GM12872 (cell line): ENCODE results near the gene DMTF1.

Experiments used
- TF ChIP-seq, protein P1 (sequence below): IDR thresholded peaks from 3 replicates; pipeline ENCODE4 v1.5.1; 2011; ENCODE audit warnings: low read depth, mild to moderate bottlenecking, low read length, moderate library complexity; ENCODE audit not compliant: insufficient read depth

The DMTF1 gene, protein sequence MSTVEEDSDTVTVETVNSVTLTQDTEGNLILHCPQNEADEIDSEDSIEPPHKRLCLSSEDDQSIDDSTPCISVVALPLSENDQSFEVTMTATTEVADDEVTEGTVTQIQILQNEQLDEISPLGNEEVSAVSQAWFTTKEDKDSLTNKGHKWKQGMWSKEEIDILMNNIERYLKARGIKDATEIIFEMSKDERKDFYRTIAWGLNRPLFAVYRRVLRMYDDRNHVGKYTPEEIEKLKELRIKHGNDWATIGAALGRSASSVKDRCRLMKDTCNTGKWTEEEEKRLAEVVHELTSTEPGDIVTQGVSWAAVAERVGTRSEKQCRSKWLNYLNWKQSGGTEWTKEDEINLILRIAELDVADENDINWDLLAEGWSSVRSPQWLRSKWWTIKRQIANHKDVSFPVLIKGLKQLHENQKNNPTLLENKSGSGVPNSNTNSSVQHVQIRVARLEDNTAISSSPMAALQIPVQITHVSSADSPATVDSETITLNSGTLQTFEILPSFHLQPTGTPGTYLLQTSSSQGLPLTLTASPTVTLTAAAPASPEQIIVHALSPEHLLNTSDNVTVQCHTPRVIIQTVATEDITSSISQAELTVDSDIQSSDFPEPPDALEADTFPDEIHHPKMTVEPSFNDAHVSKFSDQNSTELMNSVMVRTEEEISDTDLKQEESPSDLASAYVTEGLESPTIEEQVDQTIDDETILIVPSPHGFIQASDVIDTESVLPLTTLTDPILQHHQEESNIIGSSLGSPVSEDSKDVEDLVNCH

DNA sequence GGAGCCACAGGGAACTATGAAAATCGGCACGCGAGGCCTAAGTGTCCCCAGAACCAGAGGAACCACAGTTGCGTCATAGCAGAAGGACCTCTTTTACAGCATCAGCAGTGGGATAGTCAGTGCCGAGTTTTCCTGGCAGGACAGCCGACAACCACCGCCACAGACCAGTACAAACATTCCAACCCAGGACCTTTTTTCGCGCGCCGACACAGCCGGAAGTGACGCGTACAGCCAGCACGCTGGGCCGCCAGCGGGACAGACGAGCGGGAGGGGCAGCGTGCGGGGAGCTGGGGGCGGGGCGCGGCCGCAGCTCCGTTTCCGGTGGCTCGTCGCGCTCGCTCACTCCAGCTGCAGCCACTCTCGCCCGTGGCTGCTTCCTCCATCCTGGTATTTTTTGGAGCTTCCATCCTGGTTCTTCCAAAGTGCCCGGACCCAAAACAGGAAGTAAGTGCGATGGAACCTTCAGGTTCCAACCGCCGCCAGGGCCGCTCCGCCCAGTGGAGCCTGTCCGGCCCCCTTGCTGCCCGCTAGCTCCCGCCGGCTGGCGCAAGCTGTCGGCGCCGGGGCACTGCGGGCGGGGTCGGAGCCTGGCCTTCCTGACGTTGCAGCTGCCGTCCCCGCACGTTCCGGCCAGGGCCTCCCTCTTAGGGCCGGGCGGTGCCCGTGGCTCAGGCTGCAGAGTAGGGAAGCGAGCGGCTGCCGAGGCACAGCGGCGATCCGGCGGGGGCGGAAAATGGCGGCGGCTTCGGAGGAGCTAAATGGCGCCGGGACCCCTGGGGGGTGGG is at the start of gene DMTF1:
Gene DMTF1 (plus strand): TSS at position 342 of the 785 bp plus-strand sequence. CDS start 12,489 bp downstream, outside the sequence.
- TF ChIP-seq, protein P1, sequence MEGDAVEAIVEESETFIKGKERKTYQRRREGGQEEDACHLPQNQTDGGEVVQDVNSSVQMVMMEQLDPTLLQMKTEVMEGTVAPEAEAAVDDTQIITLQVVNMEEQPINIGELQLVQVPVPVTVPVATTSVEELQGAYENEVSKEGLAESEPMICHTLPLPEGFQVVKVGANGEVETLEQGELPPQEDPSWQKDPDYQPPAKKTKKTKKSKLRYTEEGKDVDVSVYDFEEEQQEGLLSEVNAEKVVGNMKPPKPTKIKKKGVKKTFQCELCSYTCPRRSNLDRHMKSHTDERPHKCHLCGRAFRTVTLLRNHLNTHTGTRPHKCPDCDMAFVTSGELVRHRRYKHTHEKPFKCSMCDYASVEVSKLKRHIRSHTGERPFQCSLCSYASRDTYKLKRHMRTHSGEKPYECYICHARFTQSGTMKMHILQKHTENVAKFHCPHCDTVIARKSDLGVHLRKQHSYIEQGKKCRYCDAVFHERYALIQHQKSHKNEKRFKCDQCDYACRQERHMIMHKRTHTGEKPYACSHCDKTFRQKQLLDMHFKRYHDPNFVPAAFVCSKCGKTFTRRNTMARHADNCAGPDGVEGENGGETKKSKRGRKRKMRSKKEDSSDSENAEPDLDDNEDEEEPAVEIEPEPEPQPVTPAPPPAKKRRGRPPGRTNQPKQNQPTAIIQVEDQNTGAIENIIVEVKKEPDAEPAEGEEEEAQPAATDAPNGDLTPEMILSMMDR = no peak

DNA sequence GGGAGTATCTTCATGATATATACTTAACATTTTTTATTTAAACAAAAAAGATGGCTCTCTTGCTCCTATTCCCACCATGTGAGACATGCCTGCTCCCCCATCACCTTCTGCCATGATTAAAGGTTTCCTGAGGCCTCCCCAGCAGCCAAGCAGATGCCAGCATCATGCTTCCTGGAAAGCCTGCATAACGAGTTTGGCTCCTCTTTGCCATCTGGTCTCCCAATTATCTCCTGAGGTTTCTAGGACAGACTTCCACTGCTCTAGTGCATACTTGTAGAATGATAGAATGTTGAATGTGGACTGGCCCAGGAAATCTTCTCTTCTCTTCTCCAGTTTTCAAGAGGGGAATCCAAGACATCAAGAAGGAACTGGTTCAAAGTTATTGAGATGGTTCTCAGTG is 46.9 kb upstream of the DMTF1 start:
- TF ChIP-seq, protein P1 = no peak

DNA sequence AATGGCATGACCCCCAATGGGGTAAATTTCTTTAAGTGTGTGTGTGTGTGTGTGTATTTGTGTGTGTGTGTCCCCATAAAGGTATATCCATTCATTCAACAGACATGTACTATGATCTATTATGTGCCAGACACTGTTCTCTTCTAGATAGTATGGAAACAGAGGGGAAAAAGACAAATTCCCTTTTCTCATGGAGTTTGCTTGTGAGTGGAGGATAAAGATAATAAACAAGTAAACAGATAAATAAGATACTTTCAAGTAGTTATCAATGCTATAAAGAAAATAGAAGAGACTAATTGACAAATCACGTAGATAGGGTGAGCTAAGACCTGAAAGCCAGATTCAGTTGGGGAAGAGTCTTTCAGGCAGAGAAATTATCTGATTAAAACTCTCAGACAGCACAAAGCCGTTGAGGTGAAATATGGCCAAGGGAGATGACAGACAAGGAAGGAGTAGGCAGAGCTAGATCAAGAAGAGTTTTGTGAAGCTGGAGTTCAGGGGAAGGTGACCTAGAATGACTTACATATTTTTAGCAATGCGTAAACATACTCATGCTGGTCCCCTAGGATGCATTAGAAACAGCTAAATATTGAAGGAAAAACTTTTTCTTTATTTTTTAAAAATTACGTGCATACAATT is 45.2 kb upstream of the DMTF1 start:
- TF ChIP-seq, protein P1 = no peak

DNA sequence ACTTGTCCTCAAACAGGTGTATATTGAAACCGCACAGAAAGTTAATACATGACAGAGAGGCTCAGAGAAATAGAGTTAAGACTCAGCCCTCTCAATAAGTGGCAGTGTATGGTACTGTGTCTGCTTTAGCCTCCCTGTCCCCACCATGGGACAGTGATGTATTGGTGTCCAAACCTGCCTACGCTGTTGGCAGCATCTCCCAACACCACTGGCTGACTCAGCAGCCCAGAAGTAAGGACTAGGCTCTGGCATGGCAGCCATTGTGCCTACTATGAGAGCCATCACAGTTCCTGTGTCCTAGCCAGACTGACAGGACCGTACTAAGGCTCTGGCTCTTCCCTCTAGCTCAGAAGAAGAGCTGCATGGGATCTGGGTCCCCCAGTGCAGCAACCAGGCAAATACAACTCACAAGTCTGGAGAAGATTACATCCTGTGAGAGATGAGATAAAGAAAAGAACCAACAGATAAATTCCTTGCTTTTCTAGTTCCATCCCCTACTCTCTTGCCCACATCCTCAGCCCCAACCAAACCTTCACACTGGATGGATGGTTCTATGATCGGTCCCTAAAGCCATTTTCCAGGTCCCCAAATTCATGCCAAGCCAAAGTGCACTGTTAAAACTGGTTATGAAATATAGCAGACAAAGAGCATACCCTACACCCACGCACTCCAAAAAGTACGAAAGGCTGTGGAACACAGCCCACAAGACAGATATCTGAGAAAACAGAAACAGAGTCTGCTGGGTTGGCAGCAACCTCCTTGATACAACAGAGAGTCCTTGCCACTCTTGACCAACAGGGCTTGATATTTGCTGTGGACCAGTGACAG is 44.1 kb upstream of the DMTF1 start:
- TF ChIP-seq, protein P1 = no peak

DNA sequence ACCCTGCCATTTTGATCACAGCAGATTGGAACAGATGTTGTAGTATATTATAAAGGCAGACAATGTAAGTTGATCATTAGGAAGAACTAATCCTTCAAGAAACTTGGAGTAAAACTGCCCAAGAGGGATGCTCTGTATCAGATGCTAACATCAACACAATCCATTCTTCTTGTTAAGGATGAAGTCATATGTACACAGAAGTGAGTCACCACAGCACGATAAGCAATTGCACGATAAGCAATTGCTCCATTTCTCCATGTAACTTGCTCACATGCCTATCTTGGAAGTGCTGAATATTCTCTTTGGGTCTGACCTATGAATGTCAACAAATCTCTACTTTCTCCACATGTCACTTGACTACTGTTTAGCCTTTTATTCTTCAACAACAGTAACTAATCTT is 41.5 kb upstream of the DMTF1 start:
- TF ChIP-seq, protein P1 = no peak

DNA sequence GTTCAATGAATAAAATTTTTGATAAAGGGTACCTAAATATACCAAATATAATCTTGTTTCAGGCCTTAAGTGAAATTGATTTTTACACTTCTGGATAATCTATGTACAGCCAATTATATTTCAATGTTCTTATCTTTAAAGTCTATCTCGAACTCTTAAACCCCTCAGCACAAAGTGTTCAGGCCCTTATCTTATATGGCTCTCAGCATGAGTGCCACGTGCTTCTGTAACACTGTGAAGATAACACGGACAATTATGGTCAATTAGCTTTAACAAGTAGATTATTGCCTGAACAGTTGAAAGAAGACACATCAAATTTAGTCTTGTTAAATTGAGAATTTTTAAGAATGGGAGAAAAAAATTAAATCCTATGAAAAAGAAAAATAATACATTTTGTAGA is 40.4 kb upstream of the DMTF1 start:
- TF ChIP-seq, protein P1 = no peak
